K562 (cell line): ENCODE measurements around the gene GALNT7. TPM values are rescaled to one million over a fixed set of nuclear protein-coding genes. Genes with fewer than 3 reads are reported as not detected.

Experiments
- ATAC-seq: fragments of 200-7000 bp; cut with Tn5 transposase; 3 replicates; pipeline ENCODE4 v1.9.1; 2020; ENCODE audit warnings: moderate library complexity
- BruUV-seq: library from RNA; stranded (reverse); fragments of 400-500 nt; replicated peaks from 2 replicates; lab custom pipeline; 2021; lab: Mats Ljungman, UMichigan
- CTCF ChIA-PET: fragments of 300-600 bp; formaldehyde crosslinking; extraction: SDS; loops from one replicate; lab custom pipeline; 2021; ENCODE audit warnings: low intra/inter-chr PET ratio; lab: Yijun Ruan, JAX
- POLR2A ChIA-PET: fragments of 300-600, 350-650 bp; sonication (Branson Sonifier 250); formaldehyde crosslinking; extraction: SDS; loops from one replicate; lab custom pipeline; 2021; ENCODE audit warnings: antibody characterized with exemption, inconsistent platforms; lab: Yijun Ruan, JAX
- DNase-seq, 4 experiments: peaks; one replicate each; pipeline versions ENCODE4 v3.0.0 to v3.0.0-alpha.2; 2011 to 2018; ENCODE audit warnings: low spot score in 3 of 4, mixed read lengths in 3 of 4; ENCODE audit errors: extremely low read depth in 1 of 4
- FAIRE-seq: peaks from 2 replicates; lab custom pipeline; 2011; peaks lifted over from hg19 to GRCh38; lab: Jason Lieb, UNC
- H2AFZ ChIP-seq: 2 replicates; pipeline ENCODE4 v1.6.0; 2011; ENCODE audit warnings: low read depth, low read length, control low read depth, inconsistent platforms
- H3K27ac ChIP-seq: fragments of 200-600 bp; 3 replicates; pipeline ENCODE4 v1.8.0; 2011; ENCODE audit warnings: low read depth, mild to moderate bottlenecking, control low read depth, inconsistent platforms, low read length, moderate library complexity, mixed read lengths; ENCODE audit errors: extremely low read depth
- H3K27me3 ChIP-seq, 2 experiments: fragments of 300-600 bp in 1 of 2; 2 replicates in 1 of 2; 3 replicates in 1 of 2; pipeline versions ENCODE4 v1.6.0 to v1.8.0; 2011; ENCODE audit warnings: inconsistent platforms in 2 of 2, low read length in 2 of 2, mild to moderate bottlenecking in 1 of 2, mixed read lengths in 1 of 2, moderate library complexity in 1 of 2; ENCODE audit not compliant: control insufficient read depth in 2 of 2, insufficient read depth in 2 of 2
- H3K36me3 ChIP-seq: fragments of 300-600 bp; 3 replicates; pipeline ENCODE4 v1.8.0; 2011; ENCODE audit warnings: mild to moderate bottlenecking, low read length, inconsistent platforms; ENCODE audit not compliant: control insufficient read depth, insufficient read depth
- H3K4me1 ChIP-seq, 2 experiments: fragments of 200-600 bp in 1 of 2; replicated peaks in 1 of 2; 2 replicates in 1 of 2; 3 replicates in 1 of 2; pipeline versions ENCODE4 v1.5.1 to v1.8.0; 2011; ENCODE audit warnings: inconsistent platforms in 2 of 2, low read length in 2 of 2, mild to moderate bottlenecking in 1 of 2, mixed read lengths in 1 of 2, moderate library complexity in 1 of 2; ENCODE audit not compliant: control insufficient read depth in 2 of 2, insufficient read depth in 2 of 2
- H3K4me2 ChIP-seq: 2 replicates; pipeline ENCODE4 v1.6.1; 2011; ENCODE audit warnings: low read length, control low read depth, inconsistent platforms, mixed read lengths; ENCODE audit not compliant: insufficient read depth
- H3K4me3 ChIP-seq: fragments of 200-600 bp; sonication (generic), shearing (Covaris generic); 2 replicates; pipeline ENCODE4 v1.5.1; 2016; ENCODE audit warnings: control low read depth, inconsistent platforms
- H3K79me2 ChIP-seq: fragments of 200-600 bp; 3 replicates; pipeline ENCODE4 v1.8.0; 2011; ENCODE audit warnings: low read length, inconsistent platforms; ENCODE audit not compliant: control insufficient read depth, insufficient read depth
- H3K9ac ChIP-seq, 2 experiments: 2 replicates each; pipeline versions ENCODE4 v1.6.0 to v1.6.1; 2011; ENCODE audit warnings: low read depth in 2 of 2, low read length in 2 of 2, control low read depth in 1 of 2, inconsistent platforms in 1 of 2, mild to moderate bottlenecking in 1 of 2, mixed read lengths in 1 of 2; ENCODE audit not compliant: insufficient read depth in 1 of 2
- H3K9me1 ChIP-seq: one replicate; pipeline ENCODE4 v1.6.0; 2011; ENCODE audit warnings: inconsistent platforms, mild to moderate bottlenecking, low read length, moderate library complexity; ENCODE audit not compliant: control insufficient read depth, insufficient read depth
- H3K9me3 ChIP-seq: replicated peaks from 2 replicates; pipeline ENCODE4 v1.5.1; 2011; ENCODE audit warnings: low read depth, low read length, inconsistent platforms; ENCODE audit not compliant: control insufficient read depth, insufficient read depth
- H4K20me1 ChIP-seq: replicated peaks from 2 replicates; pipeline ENCODE4 v1.6.1; 2011; ENCODE audit warnings: low read length, inconsistent platforms, mixed read lengths; ENCODE audit not compliant: control insufficient read depth, insufficient read depth
- C11orf30 ChIP-seq: fragments of 450-650 bp; IDR thresholded peaks from 2 replicates; pipeline ENCODE4 v1.6.1; 2016; ENCODE audit warnings: low read depth, mild to moderate bottlenecking
- HINFP ChIP-seq: fragments of 450-650 bp; conservative IDR thresholded peaks from 2 replicates; pipeline ENCODE4 v1.6.1; 2016; ENCODE audit warnings: missing genetic modification characterization, low read depth, mild to moderate bottlenecking, control low read depth, missing compliant biosample characterization
- MAFF ChIP-seq: IDR thresholded peaks from 2 replicates; pipeline ENCODE4 v1.6.1; 2012; ENCODE audit warnings: low read length, improper control_type of control experiment
- MAFG ChIP-seq: fragments of 450-650 bp; conservative IDR thresholded peaks from 2 replicates; pipeline ENCODE4 v1.6.1; 2016; ENCODE audit warnings: missing genetic modification characterization, missing compliant biosample characterization
- SMC3 ChIP-seq: conservative IDR thresholded peaks from 2 replicates; pipeline ENCODE4 v1.6.1; 2011; ENCODE audit warnings: low read depth, low read length, improper control_type of control experiment; ENCODE audit not compliant: insufficient read depth
- YY1 ChIP-seq, 3 experiments: IDR thresholded peaks; 2 replicates each; pipeline ENCODE4 v1.6.1; 2011; ENCODE audit warnings: low read length in 2 of 3, mild to moderate bottlenecking in 2 of 3, moderate library complexity in 2 of 3, borderline replicate concordance in 1 of 3, control low read depth in 1 of 3, low read depth in 1 of 3; ENCODE audit not compliant: insufficient read depth in 3 of 3, insufficient replicate concordance in 2 of 3, control insufficient read depth in 1 of 3, insufficient read length in 1 of 3; ENCODE audit errors: extremely low read depth in 1 of 3
- ZNF316 ChIP-seq: fragments of 450-650 bp; IDR thresholded peaks from 2 replicates; pipeline ENCODE4 v1.6.1; 2016
- ZNF778 ChIP-seq: fragments of 450-650 bp; formaldehyde crosslinking; IDR thresholded peaks from 2 replicates; pipeline ENCODE4 v1.4.0; 2020; ENCODE audit warnings: mild to moderate bottlenecking, moderate library complexity
- WGBS: fragments of 100-300 bp; shearing (Covaris generic); methylation state at CpG from one replicate; pipeline ENCODE4 v1.1.6; 2016; ENCODE audit warnings: low coverage, mixed read lengths; ENCODE audit not compliant: insufficient coverage; ENCODE audit errors: missing lambda C conversion rate; 5-methylcytosine and 5-hydroxymethylcytosine counted together
- in situ Hi-C: fragments of 300-500 bp; cut with MboI; formaldehyde crosslinking; loops from 4 replicates; pipeline ENCODE4 v1.15.0; 2018; ENCODE audit warnings: inconsistent platforms, mixed read lengths
- intact Hi-C: fragments of 100-400 bp; cut with micrococcal nuclease; formaldehyde crosslinking; loops from 2 replicates; pipeline ENCODE4 v1.14.2; 2022
- polyA plus RNA-seq, 8 experiments: library from polyadenylated mRNA; depleted of rRNA in 4 of 8; stranded (reverse) in 5 of 8; unstranded in 3 of 8; fragments of >200 nt; fragmentation: Nextera tagmentation in 2 of 8; fragmentation: Illumina TruSeq in 1 of 8; extraction: Ambion mirVana in 2 of 8; extraction: Trizol in 1 of 8; gene quantifications; 2 replicates each; pipeline versions ENCODE4 v1.2.1 to v1.2.3, GENCODE V29; 2011 to 2014; ENCODE audit warnings: inconsistent platforms in 1 of 8, missing spikeins in 1 of 8
- total RNA-seq, 7 experiments: library from RNA; depleted of rRNA in 6 of 7; stranded (reverse); fragments of >200 nt in 6 of 7; fragmentation: Illumina TruSeq in 2 of 7; extraction: Trizol in 2 of 7; gene quantifications; 2 replicates each; pipeline versions ENCODE4 v1.2.1 to v1.2.3, GENCODE V29; 2011 to 2021; ENCODE audit warnings: low replicate concordance in 1 of 7

GALNT7 gene
- total and polyA plus RNA-seq, 9 of the 15 experiments (the other 6 are each of a cell fraction or from before 2014, with no cell fraction given): 16.7 to 38.7 (median 31.1) TPM

GRCh38 chr4:173325007-173325736 is 156.6 kb downstream of the GALNT7 start:
- WGBS: 93% methylated on average over 5 of the region's 5 CpGs
- Histone ChIP-seq H3K36me3 (peaks cover 53% of the 10 kb centered on the region; the same call in 2 of the 3 replicates), H3K4me2 (no peak overlapping the region), H3K4me3 (no peak overlapping the region), H4K20me1 (no peaks in the 10 kb centered on the region), H3K9ac (no peak overlapping the region), H3K79me2 (peaks cover 4% of the 10 kb centered on the region; the same call in 1 of the 3 replicates), H3K27ac (no peak overlapping the region), H3K27me3 (no peaks in the 10 kb centered on the region), H2AFZ (no peak overlapping the region), H3K9me3 (no peaks in the 10 kb centered on the region), H3K4me1 (no peaks in the 10 kb centered on the region), H3K9me1 (no peaks in the 10 kb centered on the region)
- ChIA-PET CTCF (interaction anchor here (0.6 kb wide), 1 partner anchor 11 kb away, joined by 3 read pairs; no protein-coding TSS in a partner anchor), POLR2A (interaction anchor here (0.7 to 2.0 kb wide), 3 partner anchors 9 to 320 kb away, joined by 3 to 10 read pairs (median 3); partner anchors contain the start of gene HMGB2)
- no peak for DNase-seq
- TF ChIP-seq C11orf30 (peak; percentile 65), ZNF316 (peak; percentile 77), MAFG (0 out of 2 replicates have a peak, but pooled peaks have one; percentile 12), HINFP (tag) (no peak), ZNF778 (CRISPR knock-in tag) (no peak), MAFF (peak; percentile 6; the same call in 1 of the 2 replicates), YY1 (IDR thresholded peaks at IDR 0.05; ENCODE audit: borderline replicate concordance in 1 of 3, control insufficient read depth in 1 of 3, extremely low read depth in 1 of 3, insufficient read depth in 3 of 3, insufficient read length in 1 of 3, insufficient replicate concordance in 2 of 3, low read depth in 1 of 3, low read length in 2 of 3) (no peak), SMC3 (no peak)
- ATAC-seq: no peak
- in situ Hi-C loops (no loop called here), intact Hi-C loops (no loop called here)
- FAIRE-seq: no peak
- BruUV-seq: no TSS peak
